ENCODE data around the gene USP35.

- TF ChIP-seq CTCF (IDR thresholded peaks at IDR 0.05; ENCODE audit: low read length): no peak
- TF ChIP-seq EZH2 (optimal IDR thresholded peaks at IDR 0.05; ENCODE audit: low read depth, low read length): no peak
- no peak for TF ChIP-seq EZH2phosphoT487 (IDR thresholded peaks at IDR 0.05; ENCODE audit: low read length)
These were observed 55.4 kb downstream of the USP35 start for GRCh38 chr11:78244080-78244479.
